IPS-18c (cell line): Measurements from ENCODE around the gene PRPF8.

ENCODE experiments used
- H3K4me3 ChIP-seq: 2 replicates; pipeline ENCODE4 v1.7.0; 2013; ENCODE audit warnings: low read depth, mild to moderate bottlenecking, low read length, moderate library complexity; ENCODE audit not compliant: insufficient read depth
- H3K9me3 ChIP-seq: one replicate; pipeline ENCODE4 v1.6.1; 2013; ENCODE audit warnings: mild to moderate bottlenecking, low read length, moderate library complexity; ENCODE audit not compliant: control insufficient read depth, insufficient read depth

The PRPF8 gene

DNA sequence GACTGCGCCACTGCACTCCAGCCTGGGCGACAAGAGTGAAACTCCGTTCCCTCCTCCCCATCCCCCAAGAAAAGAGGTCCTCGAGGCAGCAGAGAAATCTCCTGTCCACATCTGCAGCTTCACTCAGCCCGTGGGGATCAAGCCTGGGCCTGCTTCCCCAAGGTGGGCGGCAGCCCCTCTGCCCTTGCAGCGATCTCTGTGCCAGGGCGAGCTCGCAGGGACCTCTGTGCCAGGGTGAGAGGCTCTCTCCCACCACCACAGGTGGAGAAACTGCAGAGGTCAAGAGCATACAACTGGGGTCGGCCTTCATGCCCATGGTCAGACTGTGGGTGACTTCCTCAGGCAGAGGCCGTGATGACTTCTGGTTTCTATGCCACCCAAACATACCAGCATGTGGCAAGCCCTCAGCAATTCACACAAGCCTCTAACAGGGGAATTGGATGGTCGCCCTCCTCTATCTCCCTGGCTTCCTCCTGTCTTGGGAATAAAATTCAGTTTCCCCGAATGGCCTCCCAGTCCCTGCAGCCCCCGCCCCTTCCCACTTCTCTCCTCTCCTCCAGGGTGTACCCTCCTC, 61.5 kb downstream of the PRPF8 start:
- no peaks in the 10 kb centered on the region for H3K9me3 ChIP-seq
- H3K4me3 ChIP-seq: no peak overlapping the region

DNA sequence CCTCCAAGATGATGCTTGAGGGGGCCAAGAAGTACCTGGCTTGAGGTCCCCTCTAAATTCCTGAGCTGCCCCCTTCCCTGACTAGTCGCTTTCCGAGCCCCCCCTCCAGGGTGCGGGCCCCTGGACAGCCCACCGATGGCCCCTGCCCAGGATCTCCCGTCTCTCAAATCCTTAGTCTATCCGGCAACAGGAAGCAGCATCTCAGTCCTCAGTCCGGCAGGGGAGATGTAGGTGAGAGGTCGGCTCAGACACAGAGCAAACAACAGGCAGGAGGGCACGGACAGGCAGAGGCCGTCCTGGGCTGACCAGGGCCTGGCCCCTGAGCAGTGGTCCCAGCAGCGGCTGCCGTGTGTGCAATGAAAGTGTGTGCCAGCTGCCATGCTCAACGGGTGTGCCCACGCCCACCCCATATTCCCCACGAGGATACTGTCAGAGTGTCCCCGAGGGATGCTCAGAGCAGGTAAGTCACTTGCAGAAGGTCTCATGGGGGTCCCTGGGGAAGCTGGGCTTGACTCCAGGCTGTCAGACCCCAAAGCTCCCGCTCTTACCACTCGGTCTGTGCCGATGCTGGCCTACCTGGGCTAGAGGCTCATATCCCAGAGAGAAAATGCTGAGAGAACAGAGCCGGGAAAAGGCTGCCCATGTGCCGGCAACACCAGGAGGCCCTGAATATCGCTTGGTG, 63.3 kb downstream of the PRPF8 start:
- H3K9me3 ChIP-seq: no peaks in the 10 kb centered on the region
- H3K4me3 ChIP-seq: no peak overlapping the region

DNA sequence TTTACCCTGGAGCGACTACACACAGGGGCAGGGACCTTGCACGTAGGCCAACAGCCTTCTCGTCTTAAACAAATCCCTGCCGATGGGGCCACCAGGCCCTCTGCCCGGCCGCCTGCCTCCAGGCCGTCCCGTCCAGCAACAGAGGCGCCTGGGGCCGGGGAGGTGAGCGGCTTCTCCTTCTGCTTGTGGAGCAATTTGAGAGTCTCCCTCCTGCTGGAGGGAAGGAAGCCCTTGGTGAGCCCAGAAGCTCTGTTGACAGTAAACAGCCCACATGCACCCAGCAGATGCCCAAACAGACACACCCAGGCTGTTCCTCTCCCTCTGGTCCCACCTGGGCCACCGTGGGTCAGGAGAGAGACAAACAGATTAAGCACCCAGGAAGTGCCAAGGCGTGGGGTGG, 64.2 kb downstream of the PRPF8 start:
- no peaks in the 10 kb centered on the region for H3K9me3 ChIP-seq
- no peak overlapping the region for H3K4me3 ChIP-seq

DNA sequence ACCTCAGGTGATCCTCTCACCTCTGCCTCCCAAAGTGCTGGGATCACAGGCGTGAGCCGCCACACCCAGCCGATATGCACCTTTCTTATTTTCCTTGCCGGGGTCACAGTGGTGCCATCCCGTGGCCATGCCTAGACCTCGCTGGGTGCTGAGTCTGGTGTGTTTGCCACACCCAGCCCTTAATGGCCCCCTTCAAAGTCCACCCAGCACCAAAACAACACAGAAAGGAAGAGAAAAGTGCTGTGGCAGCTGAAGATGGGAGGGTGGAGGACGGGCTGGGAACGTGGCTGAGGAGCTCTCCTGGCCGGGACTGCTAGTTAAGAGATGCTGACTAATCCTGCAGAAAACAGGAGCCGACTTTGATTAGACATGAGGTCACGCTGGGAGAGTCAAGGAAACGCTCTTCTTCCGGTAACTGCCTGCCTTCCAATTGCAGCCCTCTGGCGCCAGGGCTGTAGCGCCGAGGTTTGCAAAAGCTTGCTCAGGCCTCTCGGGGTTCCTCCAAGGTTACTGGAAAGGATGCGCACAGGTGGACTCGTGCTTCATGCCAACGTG, 67.0 kb downstream of the PRPF8 start:
- Histone ChIP-seq H3K4me3 (no peak overlapping the region), H3K9me3 (no peaks in the 10 kb centered on the region)

DNA sequence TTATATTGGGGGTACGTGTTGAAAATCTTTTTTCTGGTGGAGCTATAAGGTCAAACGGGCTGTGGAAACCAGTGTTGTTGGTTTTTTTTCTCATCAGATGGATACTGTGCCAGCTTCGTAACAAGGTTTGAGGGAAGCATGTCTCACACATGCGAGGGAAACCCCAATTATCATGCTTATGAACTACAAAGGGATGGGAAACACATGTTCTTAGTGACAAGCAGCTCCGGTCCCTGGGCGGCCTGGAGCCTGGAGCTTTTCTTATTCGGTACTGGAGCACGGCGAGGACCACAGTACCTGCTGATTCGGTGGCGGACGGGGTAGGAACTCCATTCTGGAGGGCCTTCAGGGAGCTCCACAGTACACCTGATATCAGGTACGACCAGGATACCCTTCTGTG, 68.6 kb downstream of the PRPF8 start:
- no peaks in the 10 kb centered on the region for H3K9me3 ChIP-seq
- no peak overlapping the region for H3K4me3 ChIP-seq

DNA sequence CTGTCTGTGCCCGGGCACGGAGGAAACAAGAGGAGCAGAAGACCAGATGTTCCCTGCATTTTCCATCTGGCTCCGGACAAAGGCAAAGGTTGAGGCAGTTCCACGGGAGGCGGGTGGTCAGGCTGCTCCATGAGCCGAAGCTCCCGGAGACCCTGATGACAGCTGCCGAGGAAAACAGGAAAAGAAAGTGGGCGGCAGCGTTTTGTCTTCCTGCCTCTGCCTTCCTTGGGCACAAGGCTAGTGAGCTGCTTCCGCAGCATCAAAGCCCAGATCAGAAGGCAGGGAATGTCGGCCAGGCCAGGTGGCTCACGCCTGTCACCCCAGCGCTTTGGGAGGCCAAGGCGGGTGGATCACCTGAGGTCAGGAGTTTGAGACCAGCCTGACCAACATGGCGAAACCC, 72.3 kb downstream of the PRPF8 start:
- no peak overlapping the region for H3K4me3 ChIP-seq
- H3K9me3 ChIP-seq: no peaks in the 10 kb centered on the region

DNA sequence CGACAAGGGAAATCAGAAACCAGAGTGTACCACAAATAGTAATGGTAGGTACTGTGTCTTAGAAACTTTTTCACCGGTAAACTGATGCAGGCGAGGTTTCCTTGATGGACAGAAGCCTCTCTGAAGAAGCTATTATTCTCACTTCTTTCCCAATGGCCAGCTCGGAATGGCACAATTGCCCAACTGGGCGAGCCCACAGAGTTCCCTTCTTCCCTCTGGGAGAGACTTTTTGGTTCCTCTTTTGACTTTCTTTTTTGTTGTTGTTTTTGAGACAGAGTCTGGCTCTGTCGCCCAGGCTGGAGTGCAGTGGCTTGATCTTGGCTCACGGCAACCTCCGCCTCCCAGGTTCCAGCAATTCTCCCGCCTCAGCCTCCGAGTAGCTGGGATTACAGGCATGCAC, 73.0 kb downstream of the PRPF8 start:
- no peaks in the 10 kb centered on the region for H3K9me3 ChIP-seq
- no peak overlapping the region for H3K4me3 ChIP-seq

- no peak overlapping the region for H3K4me3 ChIP-seq
These were observed 76.0 kb downstream of the PRPF8 start for GRCh38 chr17:1608676-1609075.

DNA sequence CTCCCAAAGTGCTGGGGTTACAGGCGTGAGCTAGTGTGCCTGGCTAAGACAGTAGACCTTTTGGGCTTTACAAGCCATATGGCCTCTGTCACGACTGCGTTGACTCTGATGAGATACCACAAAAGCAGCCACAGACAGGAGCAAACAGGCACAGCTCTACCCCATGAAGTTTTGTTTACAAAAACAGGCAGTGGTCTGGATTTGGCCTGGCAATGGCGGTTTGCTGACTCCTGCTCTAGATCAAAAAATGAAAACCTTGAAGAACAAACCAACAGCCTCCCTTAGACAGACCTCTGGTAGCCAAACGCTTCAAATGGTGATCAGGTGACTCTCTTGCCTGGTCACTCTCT, 76.7 kb downstream of the PRPF8 start:
- Histone ChIP-seq H3K4me3 (no peak overlapping the region), H3K9me3 (no peaks in the 10 kb centered on the region)

More at GRCh38 chr17:1608676-1609075, 76.0 kb downstream of the PRPF8 start:
- no peaks in the 10 kb centered on the region for H3K9me3 ChIP-seq

- Histone ChIP-seq H3K4me3 (no peak overlapping the region), H3K9me3 (no peaks in the 10 kb centered on the region)
These were observed 78.2 kb downstream of the PRPF8 start for GRCh38 chr17:1606352-1606985.

GRCh38 chr17:1605681-1606351, 78.9 kb downstream of the PRPF8 start:
- H3K9me3 ChIP-seq: no peaks in the 10 kb centered on the region
- H3K4me3 ChIP-seq: no peak overlapping the region

- H3K9me3 ChIP-seq: no peaks in the 10 kb centered on the region
- H3K4me3 ChIP-seq: no peak overlapping the region
These were observed 79.7 kb downstream of the PRPF8 start for GRCh38 chr17:1604831-1605528.

DNA sequence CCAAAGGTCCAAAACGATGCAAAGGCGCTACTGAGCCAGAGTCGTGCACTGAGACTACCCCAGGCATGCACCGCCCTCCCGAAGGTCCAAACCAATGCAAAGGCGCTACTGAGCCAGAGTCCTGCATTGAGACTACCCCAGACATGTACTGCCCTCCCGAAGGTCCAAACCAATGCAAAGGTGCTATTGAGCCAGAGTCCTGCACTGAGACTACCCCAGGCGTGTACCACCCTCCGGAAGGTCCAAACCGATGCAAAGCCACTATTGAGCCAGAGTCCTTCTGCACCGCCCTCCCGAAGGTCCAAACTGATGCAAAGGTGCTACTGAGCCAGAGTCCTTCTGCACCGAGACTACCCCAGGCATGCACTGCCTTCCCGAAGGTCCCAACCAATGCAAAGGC, 83.1 kb downstream of the PRPF8 start:
- Histone ChIP-seq H3K4me3 (no peak overlapping the region), H3K9me3 (no peaks in the 10 kb centered on the region)
